GM23338 (cell line): ENCODE results near the gene CACNA1H. TPM values are rescaled to one million over a fixed set of nuclear protein-coding genes. Genes with fewer than 3 reads are reported as not detected.

Experiments
- ATAC-seq: fragments of 200-7000 bp; cut with Tn5 transposase; 3 replicates; pipeline ENCODE4 v1.9.1; 2020
- DNase-seq: peaks from one replicate; pipeline ENCODE4 v3.0.0-alpha.2; 2015; ENCODE audit warnings: low spot score
- H2AFZ ChIP-seq: fragments of 200-600 bp; sonication (generic); 2 replicates; pipeline ENCODE4 v1.8.0; 2016; ENCODE audit warnings: antibody characterized with exemption, mild to moderate bottlenecking, moderate library complexity
- H3F3A ChIP-seq: fragments of 200-600 bp; sonication (generic); replicated peaks from 2 replicates; pipeline ENCODE4 v1.8.0; 2017; ENCODE audit warnings: antibody characterized with exemption, mixed run types, low read depth
- H3K27ac ChIP-seq: fragments of 200-600 bp; sonication (generic); 2 replicates; pipeline ENCODE4 v1.6.1; 2016; ENCODE audit warnings: low read depth
- H3K27me3 ChIP-seq: fragments of 200-600 bp; sonication (generic); 2 replicates; pipeline ENCODE4 v1.8.0; 2016; ENCODE audit warnings: mild to moderate bottlenecking, mixed run types, moderate library complexity; ENCODE audit not compliant: insufficient read depth
- H3K36me3 ChIP-seq: fragments of 200-600 bp; sonication (generic); 2 replicates; pipeline ENCODE4 v1.8.0; 2016; ENCODE audit warnings: mild to moderate bottlenecking; ENCODE audit not compliant: insufficient read depth
- H3K4me1 ChIP-seq: fragments of 200-600 bp; sonication (generic); 2 replicates; pipeline ENCODE4 v1.8.0; 2016; ENCODE audit warnings: mild to moderate bottlenecking, moderate library complexity; ENCODE audit not compliant: insufficient read depth
- H3K4me2 ChIP-seq: fragments of 200-600 bp; sonication (generic); 2 replicates; pipeline ENCODE4 v1.7.1; 2017; ENCODE audit warnings: mixed run types
- H3K4me3 ChIP-seq: fragments of 200-600 bp; sonication (generic); 2 replicates; pipeline ENCODE4 v1.6.1; 2016; ENCODE audit warnings: mixed run types
- H3K79me2 ChIP-seq: fragments of 200-600 bp; sonication (generic); replicated peaks from 2 replicates; pipeline ENCODE4 v1.8.0; 2017; ENCODE audit warnings: mild to moderate bottlenecking; ENCODE audit not compliant: insufficient read depth
- H3K9me2 ChIP-seq: fragments of 200-600 bp; sonication (generic); 2 replicates; pipeline ENCODE4 v1.8.0; 2017; ENCODE audit not compliant: insufficient read depth
- H4K20me1 ChIP-seq: fragments of 200-600 bp; sonication (generic); replicated peaks from 2 replicates; pipeline ENCODE4 v1.8.0; 2017; ENCODE audit warnings: mild to moderate bottlenecking; ENCODE audit not compliant: insufficient read depth
- H3K27ac Mint-ChIP-seq: 2 replicates; pipeline ENCODE4 v1.8.0; 2020; ENCODE audit warnings: inconsistent platforms, mild to moderate bottlenecking, moderate library complexity, mixed read lengths
- H3K27me3 Mint-ChIP-seq: 3 replicates; pipeline ENCODE4 v1.8.0; 2022; ENCODE audit warnings: low read depth, mild to moderate bottlenecking, moderate library complexity, mixed read lengths, inconsistent platforms; ENCODE audit not compliant: insufficient read depth, poor library complexity
- H3K36me3 Mint-ChIP-seq: 3 replicates; pipeline ENCODE4 v1.8.0; 2021; ENCODE audit warnings: low read depth, mild to moderate bottlenecking, inconsistent platforms, moderate library complexity, mixed read lengths
- H3K4me1 Mint-ChIP-seq: 3 replicates; pipeline ENCODE4 v1.8.0; 2020; ENCODE audit warnings: mild to moderate bottlenecking, inconsistent platforms, mixed read lengths
- H3K4me3 Mint-ChIP-seq: 3 replicates; pipeline ENCODE4 v1.8.0; 2021; ENCODE audit warnings: moderate library complexity, mild to moderate bottlenecking, inconsistent platforms, mixed read lengths
- H3K9me3 Mint-ChIP-seq: 3 replicates; pipeline ENCODE4 v1.8.0; 2020; ENCODE audit warnings: moderate library complexity, mild to moderate bottlenecking, inconsistent platforms, mixed read lengths
- CREB1 ChIP-seq: fragments of 250-450 bp; sonication (Bioruptor Pico); IDR thresholded peaks from 2 replicates; pipeline ENCODE4 v1.5.0; 2020; ENCODE audit warnings: low read depth, mild to moderate bottlenecking, moderate library complexity
- EZH2phosphoT487 ChIP-seq: fragments of 200-600 bp; sonication (generic); IDR thresholded peaks from one replicate; pipeline ENCODE4 v1.8.1; 2018; ENCODE audit warnings: antibody characterized with exemption; ENCODE audit not compliant: unreplicated experiment
- NANOG ChIP-seq: IDR thresholded peaks from 2 replicates; pipeline ENCODE4 v1.6.1; 2016; ENCODE audit warnings: antibody characterized with exemption, borderline replicate concordance
- STAT1 ChIP-seq: IDR thresholded peaks from one replicate; pipeline ENCODE4 v1.6.1; 2016; ENCODE audit warnings: antibody characterized with exemption; ENCODE audit not compliant: unreplicated experiment
- polyA plus RNA-seq: library from polyadenylated mRNA; unstranded; fragments of >200 nt; fragmentation: Nextera tagmentation; extraction: Ambion mirVana; gene quantifications from 2 replicates; pipeline ENCODE4 v1.2.1, GENCODE V29; 2016
- total RNA-seq: library from RNA; depleted of rRNA; stranded (reverse); fragments of >200 nt; shearing (Covaris generic); gene quantifications from 2 replicates; pipeline ENCODE4 v1.2.3, GENCODE V29; 2014
- TF ChIP-seq, protein P1 (sequence below), 2 experiments: fragments of 200-600 bp in 1 of 2; sonication (generic) in 1 of 2; conservative IDR thresholded peaks; 2 replicates each; pipeline versions ENCODE4 v1.5.1 to v1.6.1; 2016 to 2017; ENCODE audit warnings: antibody characterized with exemption in 2 of 2, low read depth in 2 of 2, mild to moderate bottlenecking in 2 of 2, moderate library complexity in 1 of 2
- TF ChIP-seq, protein P2 (sequence below): fragments of 250-450 bp; sonication (Bioruptor Pico); IDR thresholded peaks from 2 replicates; pipeline ENCODE4 v1.5.0; 2020; ENCODE audit warnings: mild to moderate bottlenecking, moderate library complexity
- TF ChIP-seq, protein P3 (sequence below): IDR thresholded peaks from 2 replicates; pipeline ENCODE4 v1.6.1; 2016; ENCODE audit warnings: antibody characterized with exemption

The CACNA1H gene
- total and polyA plus RNA-seq, 2 experiments from 2014 or later = 3.5 to 43.3 TPM

DNA sequence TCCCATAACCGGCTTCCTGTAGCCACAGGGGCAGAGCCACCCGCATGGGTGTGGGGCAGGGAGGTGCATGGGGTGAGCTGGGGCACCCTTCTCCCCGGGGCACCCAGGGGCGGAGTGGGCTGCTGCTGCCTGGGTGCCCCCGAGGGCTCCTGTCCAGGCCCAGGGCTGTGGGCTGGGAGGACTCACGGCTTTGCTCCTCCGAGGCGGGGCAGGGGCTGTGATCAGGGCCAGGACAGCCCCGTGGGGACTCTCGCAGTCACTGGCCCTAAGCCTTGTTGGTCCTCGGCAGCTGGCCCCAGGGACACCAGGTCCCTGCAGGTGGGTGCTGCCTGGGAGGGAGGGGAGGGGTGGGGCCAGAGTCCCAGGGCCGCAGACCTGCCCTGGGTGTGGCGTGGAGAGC lies 19.7 kb downstream of the CACNA1H start (continued):
- TF ChIP-seq, protein P1, sequence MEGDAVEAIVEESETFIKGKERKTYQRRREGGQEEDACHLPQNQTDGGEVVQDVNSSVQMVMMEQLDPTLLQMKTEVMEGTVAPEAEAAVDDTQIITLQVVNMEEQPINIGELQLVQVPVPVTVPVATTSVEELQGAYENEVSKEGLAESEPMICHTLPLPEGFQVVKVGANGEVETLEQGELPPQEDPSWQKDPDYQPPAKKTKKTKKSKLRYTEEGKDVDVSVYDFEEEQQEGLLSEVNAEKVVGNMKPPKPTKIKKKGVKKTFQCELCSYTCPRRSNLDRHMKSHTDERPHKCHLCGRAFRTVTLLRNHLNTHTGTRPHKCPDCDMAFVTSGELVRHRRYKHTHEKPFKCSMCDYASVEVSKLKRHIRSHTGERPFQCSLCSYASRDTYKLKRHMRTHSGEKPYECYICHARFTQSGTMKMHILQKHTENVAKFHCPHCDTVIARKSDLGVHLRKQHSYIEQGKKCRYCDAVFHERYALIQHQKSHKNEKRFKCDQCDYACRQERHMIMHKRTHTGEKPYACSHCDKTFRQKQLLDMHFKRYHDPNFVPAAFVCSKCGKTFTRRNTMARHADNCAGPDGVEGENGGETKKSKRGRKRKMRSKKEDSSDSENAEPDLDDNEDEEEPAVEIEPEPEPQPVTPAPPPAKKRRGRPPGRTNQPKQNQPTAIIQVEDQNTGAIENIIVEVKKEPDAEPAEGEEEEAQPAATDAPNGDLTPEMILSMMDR (conservative IDR thresholded peaks at IDR 0.05; ENCODE audit: low read depth in 2 of 2) = no peak
- no peak for TF ChIP-seq CREB1 (CRISPR knock-in tag)
- no peak for TF ChIP-seq STAT1

DNA sequence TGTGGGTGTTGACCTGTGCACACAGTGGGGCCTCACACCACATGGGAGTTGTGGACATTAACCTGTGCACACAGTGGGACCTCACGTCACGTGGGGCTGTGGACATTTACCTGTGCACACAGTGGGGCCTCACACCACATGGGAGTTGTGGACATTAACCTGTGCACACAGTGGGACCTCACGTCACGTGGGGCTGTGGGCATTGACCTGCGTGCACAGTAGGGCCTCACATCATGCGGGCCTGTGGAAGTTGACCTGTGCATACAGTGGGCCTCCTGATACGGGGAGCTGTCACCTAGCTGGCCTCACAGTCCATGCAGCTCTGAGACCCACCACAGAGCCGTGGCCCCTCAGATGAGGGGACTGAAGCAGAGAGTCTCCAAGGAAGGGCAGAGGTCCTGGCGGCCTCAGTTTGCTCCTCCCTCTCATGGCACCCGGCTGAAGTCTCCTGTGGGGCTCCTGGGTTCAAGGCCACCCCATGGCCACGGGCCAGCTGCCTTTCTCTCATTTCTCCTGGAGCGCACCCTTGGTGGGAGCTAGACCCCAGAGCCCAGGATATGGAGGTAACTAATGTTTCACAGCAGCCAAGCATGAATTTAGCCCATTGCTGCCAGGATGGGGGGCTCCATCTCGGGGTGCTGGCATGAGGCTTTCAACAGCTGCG lies 21.0 kb downstream of the CACNA1H start:
- Histone ChIP-seq H3K4me2 (no peak overlapping the region), H3K9me2 (no peaks in the 10 kb centered on the region), H3K27ac (no peak overlapping the region), H2AFZ (no peak overlapping the region), H3K4me3 (no peak overlapping the region), H3K79me2 (peaks cover 4% of the 10 kb centered on the region; the same call in 1 of the 2 replicates), H4K20me1 (no peaks in the 10 kb centered on the region), H3K27me3 (no peaks in the 10 kb centered on the region), H3K4me1 (no peaks in the 10 kb centered on the region), H3K36me3 (no peaks in the 10 kb centered on the region), H3F3A (no peaks in the 10 kb centered on the region)
- TF ChIP-seq NANOG (no peak), EZH2phosphoT487 (no peak)
- TF ChIP-seq, protein P2, sequence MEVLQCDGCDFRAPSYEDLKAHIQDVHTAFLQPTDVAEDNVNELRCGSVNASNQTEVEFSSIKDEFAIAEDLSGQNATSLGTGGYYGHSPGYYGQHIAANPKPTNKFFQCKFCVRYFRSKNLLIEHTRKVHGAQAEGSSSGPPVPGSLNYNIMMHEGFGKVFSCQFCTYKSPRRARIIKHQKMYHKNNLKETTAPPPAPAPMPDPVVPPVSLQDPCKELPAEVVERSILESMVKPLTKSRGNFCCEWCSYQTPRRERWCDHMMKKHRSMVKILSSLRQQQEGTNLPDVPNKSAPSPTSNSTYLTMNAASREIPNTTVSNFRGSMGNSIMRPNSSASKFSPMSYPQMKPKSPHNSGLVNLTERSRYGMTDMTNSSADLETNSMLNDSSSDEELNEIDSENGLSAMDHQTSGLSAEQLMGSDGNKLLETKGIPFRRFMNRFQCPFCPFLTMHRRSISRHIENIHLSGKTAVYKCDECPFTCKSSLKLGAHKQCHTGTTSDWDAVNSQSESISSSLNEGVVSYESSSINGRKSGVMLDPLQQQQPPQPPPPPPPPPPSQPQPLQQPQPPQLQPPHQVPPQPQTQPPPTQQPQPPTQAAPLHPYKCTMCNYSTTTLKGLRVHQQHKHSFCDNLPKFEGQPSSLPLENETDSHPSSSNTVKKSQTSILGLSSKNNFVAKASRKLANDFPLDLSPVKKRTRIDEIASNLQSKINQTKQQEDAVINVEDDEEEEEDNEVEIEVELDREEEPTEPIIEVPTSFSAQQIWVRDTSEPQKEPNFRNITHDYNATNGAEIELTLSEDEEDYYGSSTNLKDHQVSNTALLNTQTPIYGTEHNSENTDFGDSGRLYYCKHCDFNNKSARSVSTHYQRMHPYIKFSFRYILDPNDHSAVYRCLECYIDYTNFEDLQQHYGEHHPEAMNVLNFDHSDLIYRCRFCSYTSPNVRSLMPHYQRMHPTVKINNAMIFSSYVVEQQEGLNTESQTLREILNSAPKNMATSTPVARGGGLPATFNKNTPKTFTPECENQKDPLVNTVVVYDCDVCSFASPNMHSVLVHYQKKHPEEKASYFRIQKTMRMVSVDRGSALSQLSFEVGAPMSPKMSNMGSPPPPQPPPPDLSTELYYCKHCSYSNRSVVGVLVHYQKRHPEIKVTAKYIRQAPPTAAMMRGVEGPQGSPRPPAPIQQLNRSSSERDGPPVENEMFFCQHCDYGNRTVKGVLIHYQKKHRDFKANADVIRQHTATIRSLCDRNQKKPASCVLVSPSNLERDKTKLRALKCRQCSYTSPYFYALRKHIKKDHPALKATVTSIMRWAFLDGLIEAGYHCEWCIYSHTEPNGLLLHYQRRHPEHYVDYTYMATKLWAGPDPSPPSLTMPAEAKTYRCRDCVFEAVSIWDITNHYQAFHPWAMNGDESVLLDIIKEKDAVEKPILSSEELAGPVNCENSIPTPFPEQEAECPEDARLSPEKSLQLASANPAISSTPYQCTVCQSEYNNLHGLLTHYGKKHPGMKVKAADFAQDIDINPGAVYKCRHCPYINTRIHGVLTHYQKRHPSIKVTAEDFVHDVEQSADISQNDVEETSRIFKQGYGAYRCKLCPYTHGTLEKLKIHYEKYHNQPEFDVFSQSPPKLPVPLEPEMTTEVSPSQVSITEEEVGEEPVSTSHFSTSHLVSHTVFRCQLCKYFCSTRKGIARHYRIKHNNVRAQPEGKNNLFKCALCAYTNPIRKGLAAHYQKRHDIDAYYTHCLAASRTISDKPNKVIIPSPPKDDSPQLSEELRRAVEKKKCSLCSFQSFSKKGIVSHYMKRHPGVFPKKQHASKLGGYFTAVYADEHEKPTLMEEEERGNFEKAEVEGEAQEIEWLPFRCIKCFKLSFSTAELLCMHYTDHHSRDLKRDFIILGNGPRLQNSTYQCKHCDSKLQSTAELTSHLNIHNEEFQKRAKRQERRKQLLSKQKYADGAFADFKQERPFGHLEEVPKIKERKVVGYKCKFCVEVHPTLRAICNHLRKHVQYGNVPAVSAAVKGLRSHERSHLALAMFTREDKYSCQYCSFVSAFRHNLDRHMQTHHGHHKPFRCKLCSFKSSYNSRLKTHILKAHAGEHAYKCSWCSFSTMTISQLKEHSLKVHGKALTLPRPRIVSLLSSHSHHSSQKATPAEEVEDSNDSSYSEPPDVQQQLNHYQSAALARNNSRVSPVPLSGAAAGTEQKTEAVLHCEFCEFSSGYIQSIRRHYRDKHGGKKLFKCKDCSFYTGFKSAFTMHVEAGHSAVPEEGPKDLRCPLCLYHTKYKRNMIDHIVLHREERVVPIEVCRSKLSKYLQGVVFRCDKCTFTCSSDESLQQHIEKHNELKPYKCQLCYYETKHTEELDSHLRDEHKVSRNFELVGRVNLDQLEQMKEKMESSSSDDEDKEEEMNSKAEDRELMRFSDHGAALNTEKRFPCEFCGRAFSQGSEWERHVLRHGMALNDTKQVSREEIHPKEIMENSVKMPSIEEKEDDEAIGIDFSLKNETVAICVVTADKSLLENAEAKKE = no peak
- TF ChIP-seq, protein P3, sequence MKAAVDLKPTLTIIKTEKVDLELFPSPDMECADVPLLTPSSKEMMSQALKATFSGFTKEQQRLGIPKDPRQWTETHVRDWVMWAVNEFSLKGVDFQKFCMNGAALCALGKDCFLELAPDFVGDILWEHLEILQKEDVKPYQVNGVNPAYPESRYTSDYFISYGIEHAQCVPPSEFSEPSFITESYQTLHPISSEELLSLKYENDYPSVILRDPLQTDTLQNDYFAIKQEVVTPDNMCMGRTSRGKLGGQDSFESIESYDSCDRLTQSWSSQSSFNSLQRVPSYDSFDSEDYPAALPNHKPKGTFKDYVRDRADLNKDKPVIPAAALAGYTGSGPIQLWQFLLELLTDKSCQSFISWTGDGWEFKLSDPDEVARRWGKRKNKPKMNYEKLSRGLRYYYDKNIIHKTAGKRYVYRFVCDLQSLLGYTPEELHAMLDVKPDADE = no peak
- H3K36me3 Mint-ChIP-seq = no peaks in the 10 kb centered on the region
- no peak overlapping the region for H3K4me3 Mint-ChIP-seq
- ATAC-seq = no peak
- H3K9me3 Mint-ChIP-seq = no peaks in the 10 kb centered on the region
- no peak overlapping the region for H3K27ac Mint-ChIP-seq
- peaks cover 2% of the 10 kb centered on the region for H3K27me3 Mint-ChIP-seq
- H3K4me1 Mint-ChIP-seq = no peaks in the 10 kb centered on the region
- DNase-seq = no peak
